Activated naive CD8-positive, alpha-beta T cell (primary cell): ENCODE measurements around the gene PHF21B.

ENCODE experiments used
- H3K27ac Mint-ChIP-seq: one replicate; pipeline ENCODE4 v1.8.0; 2021; ENCODE audit warnings: mixed read lengths
- H3K27me3 Mint-ChIP-seq: one replicate; pipeline ENCODE4 v1.8.0; 2021; ENCODE audit warnings: mixed read lengths
- H3K36me3 Mint-ChIP-seq: one replicate; pipeline ENCODE4 v1.8.0; 2021; ENCODE audit warnings: mixed read lengths
- H3K4me1 Mint-ChIP-seq: one replicate; pipeline ENCODE4 v1.8.0; 2021; ENCODE audit warnings: low read depth, mixed read lengths
- H3K4me3 Mint-ChIP-seq: one replicate; pipeline ENCODE4 v1.8.0; 2021; ENCODE audit warnings: mild to moderate bottlenecking, mixed read lengths
- H3K9me3 Mint-ChIP-seq: one replicate; pipeline ENCODE4 v1.8.0; 2021; ENCODE audit warnings: low read depth, mixed read lengths

Gene PHF21B

DNA sequence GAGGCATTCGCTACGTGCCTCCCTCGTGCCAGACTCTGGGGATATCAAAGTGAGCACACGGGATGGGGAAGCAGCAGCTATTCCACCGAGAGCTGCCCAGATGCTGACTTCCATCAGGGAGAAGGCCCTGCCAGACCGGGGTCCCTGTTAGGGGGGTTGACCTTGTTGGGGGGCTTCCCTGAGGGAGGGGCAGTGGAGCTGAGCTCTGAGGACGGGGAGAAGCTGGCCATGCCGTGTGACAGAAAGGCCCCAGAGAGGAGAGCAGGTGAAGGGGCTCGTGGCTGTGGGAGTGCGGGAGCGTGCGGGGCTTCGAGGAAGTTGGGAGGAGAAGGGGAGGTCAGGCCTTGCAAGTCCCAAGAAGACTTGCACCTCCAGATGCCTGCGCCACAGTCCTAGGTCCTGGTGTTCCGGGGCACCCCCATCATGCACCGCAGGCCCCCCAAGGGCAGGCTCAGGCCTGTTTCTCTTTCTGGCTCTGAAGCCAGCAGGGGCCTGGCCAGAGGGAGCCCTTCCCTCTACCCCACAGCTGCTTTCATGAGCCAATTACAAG lies 163.0 kb downstream of the PHF21B start:
- Mint-ChIP-seq H3K4me1 (no peaks in the 10 kb centered on the region), H3K9me3 (no peaks in the 10 kb centered on the region), H3K27me3 (no peaks in the 10 kb centered on the region), H3K36me3 (no peaks in the 10 kb centered on the region), H3K4me3 (no peak overlapping the region), H3K27ac (no peak overlapping the region)

DNA sequence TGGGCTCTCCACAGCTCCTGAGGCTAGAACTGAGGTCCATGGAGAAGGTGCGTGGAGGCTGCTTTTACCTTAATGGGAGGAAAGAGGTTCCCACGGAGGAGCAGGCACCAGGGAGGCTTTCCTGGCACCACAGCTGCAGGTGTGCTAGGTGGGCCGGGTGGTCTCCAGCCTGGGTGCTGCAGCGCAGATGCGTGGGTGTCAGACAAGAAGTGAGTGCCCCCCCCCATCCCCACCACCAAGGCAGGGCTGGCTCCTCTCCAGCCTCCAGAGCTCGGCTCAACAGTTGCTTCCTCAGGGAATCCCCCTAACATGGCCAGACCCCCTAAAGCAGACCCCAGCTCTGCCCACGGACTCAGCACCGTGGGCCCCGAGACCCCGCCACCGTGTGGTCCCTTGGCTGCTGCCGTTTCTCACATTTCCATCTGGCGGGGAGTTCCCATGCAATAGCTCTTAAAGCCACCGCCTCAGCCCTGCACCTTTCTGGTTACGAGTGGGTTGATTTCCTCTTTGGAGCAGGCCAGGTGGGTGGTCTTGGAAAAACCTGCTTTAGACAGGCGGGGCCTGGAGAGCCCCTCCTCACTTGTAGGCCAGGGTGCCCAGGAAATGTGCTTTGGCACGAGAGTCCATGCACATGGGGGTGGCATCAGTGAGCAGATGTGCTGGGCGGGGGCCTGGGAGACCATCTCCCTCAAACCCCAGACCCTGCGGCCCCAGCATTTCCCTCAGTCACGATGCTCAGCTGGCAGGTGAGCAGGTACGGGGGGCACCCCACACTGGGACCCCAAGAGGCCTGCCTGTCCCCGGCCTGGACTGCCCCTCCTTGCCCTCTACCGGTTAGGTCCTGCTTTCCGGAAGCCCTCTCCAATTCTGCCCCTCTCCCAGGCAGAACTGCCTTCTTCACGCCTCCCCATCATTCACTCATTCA lies 163.7 kb downstream of the PHF21B start:
- Mint-ChIP-seq H3K9me3 (no peaks in the 10 kb centered on the region), H3K4me3 (no peak overlapping the region), H3K4me1 (no peaks in the 10 kb centered on the region), H3K27me3 (no peaks in the 10 kb centered on the region), H3K36me3 (no peaks in the 10 kb centered on the region), H3K27ac (no peak overlapping the region)

- no peak overlapping the region for H3K27ac Mint-ChIP-seq
These were observed 164.6 kb downstream of the PHF21B start for GRCh38 chr22:44845191-44845590.

GRCh38 chr22:44842417-44842816 lies 167.4 kb downstream of the PHF21B start:
- H3K27ac Mint-ChIP-seq, result no peak overlapping the region
- no peaks in the 10 kb centered on the region for H3K9me3 Mint-ChIP-seq
- no peaks in the 10 kb centered on the region for H3K27me3 Mint-ChIP-seq
- no peak overlapping the region for H3K4me3 Mint-ChIP-seq
- H3K4me1 Mint-ChIP-seq, result no peaks in the 10 kb centered on the region
- H3K36me3 Mint-ChIP-seq, result no peaks in the 10 kb centered on the region

More at GRCh38 chr22:44845191-44845590, 164.6 kb downstream of the PHF21B start:
- H3K4me3 Mint-ChIP-seq, result no peak overlapping the region
- H3K27me3 Mint-ChIP-seq, result no peaks in the 10 kb centered on the region
- no peaks in the 10 kb centered on the region for H3K4me1 Mint-ChIP-seq
- H3K36me3 Mint-ChIP-seq, result no peaks in the 10 kb centered on the region
- no peaks in the 10 kb centered on the region for H3K9me3 Mint-ChIP-seq

DNA sequence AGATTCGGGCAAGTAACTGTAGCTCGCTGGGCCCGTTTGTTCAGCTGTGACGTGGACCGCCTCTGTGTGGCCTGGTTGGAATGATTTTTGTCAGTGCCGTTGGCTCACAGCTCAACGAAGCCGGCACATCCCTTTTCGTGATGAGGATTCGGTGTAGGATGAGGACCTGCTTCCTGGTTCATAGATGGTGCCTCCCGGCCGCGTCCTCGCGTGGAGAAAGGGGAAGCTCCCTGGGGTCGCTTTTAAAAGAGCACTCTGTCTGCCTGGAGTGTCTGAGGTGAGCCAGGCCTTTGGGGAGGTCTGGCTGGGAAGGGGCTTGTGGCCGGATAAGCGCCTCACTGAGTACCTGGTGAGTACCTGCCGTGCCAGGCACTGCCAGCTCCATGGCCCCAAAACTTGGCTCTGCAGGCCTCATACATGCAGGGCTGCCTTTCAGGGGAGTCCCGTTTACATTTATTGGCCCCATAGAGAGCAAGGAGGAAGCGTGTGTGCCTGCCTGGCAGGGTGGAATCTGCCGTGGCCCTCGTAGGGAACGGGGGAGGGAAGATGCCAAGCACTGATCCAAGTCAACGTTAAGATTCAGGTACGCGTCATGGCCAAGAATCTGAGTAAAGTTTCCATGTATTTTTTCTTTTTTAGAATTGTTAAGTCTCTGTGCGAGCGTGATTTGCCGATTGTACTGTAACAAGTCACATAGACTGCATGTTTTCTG lies 169.0 kb downstream of the PHF21B start:
- peaks cover under 1% of the 10 kb centered on the region for H3K27me3 Mint-ChIP-seq
- H3K27ac Mint-ChIP-seq, result no peak overlapping the region
- H3K4me3 Mint-ChIP-seq, result no peak overlapping the region
- peaks cover 2% of the 10 kb centered on the region for H3K36me3 Mint-ChIP-seq
- no peaks in the 10 kb centered on the region for H3K4me1 Mint-ChIP-seq
- peaks cover 1% of the 10 kb centered on the region for H3K9me3 Mint-ChIP-seq

DNA sequence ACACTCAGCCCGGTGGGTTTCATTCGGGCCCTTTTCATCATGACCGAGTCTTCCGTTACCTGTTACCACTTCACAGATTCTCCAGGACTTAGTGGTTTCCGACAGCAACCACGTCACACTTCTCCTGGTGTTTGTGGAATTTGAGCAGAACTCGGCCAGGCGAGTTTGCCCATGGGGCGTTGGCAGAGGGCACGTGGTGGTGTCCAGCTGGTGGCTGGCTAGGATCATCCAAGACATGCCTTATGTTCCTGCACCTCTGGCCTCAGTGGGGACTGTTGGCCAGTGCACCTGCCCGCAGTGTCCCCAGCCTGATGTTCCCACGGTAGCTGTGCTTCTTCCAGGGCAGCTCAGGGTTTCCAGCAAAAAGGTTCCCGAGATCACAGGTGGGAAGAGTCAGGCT lies 170.1 kb downstream of the PHF21B start:
- Mint-ChIP-seq H3K27me3 (peaks cover 2% of the 10 kb centered on the region), H3K4me3 (no peak overlapping the region), H3K27ac (no peak overlapping the region), H3K36me3 (peaks cover 3% of the 10 kb centered on the region), H3K9me3 (peaks cover 3% of the 10 kb centered on the region), H3K4me1 (no peaks in the 10 kb centered on the region)

- H3K9me3 Mint-ChIP-seq, result peaks cover 3% of the 10 kb centered on the region
- H3K4me1 Mint-ChIP-seq, result no peaks in the 10 kb centered on the region
- peaks cover 3% of the 10 kb centered on the region for H3K36me3 Mint-ChIP-seq
- no peak overlapping the region for H3K4me3 Mint-ChIP-seq
- peaks cover 2% of the 10 kb centered on the region for H3K27me3 Mint-ChIP-seq
- no peak overlapping the region for H3K27ac Mint-ChIP-seq
These were observed 170.7 kb downstream of the PHF21B start for GRCh38 chr22:44839061-44839460.

- Mint-ChIP-seq H3K4me1 (no peaks in the 10 kb centered on the region), H3K36me3 (peaks cover 4% of the 10 kb centered on the region), H3K27ac (no peak overlapping the region)
These were observed 171.3 kb downstream of the PHF21B start for GRCh38 chr22:44838316-44839016.

GRCh38 chr22:44837481-44837880 lies 172.3 kb downstream of the PHF21B start:
- no peak overlapping the region for H3K27ac Mint-ChIP-seq
- H3K9me3 Mint-ChIP-seq, result peaks cover 3% of the 10 kb centered on the region
- H3K36me3 Mint-ChIP-seq, result peaks cover 4% of the 10 kb centered on the region
- H3K4me1 Mint-ChIP-seq, result no peaks in the 10 kb centered on the region
- no peak overlapping the region for H3K4me3 Mint-ChIP-seq
- peaks cover 2% of the 10 kb centered on the region for H3K27me3 Mint-ChIP-seq

More at GRCh38 chr22:44838316-44839016, 171.3 kb downstream of the PHF21B start:
- Mint-ChIP-seq H3K9me3 (peaks cover 3% of the 10 kb centered on the region), H3K4me3 (no peak overlapping the region), H3K27me3 (peaks cover 2% of the 10 kb centered on the region)

GRCh38 chr22:44834065-44834464 lies 175.7 kb downstream of the PHF21B start:
- Mint-ChIP-seq H3K9me3 (peaks cover 3% of the 10 kb centered on the region), H3K4me1 (no peaks in the 10 kb centered on the region), H3K4me3 (no peak overlapping the region), H3K36me3 (peaks cover 4% of the 10 kb centered on the region), H3K27me3 (peaks cover 2% of the 10 kb centered on the region), H3K27ac (no peak overlapping the region)

GRCh38 chr22:44831885-44832284 lies 177.9 kb downstream of the PHF21B start:
- peaks cover 4% of the 10 kb centered on the region for H3K36me3 Mint-ChIP-seq
- no peak overlapping the region for H3K27ac Mint-ChIP-seq
- no peak overlapping the region for H3K4me3 Mint-ChIP-seq
- H3K9me3 Mint-ChIP-seq, result peaks cover 3% of the 10 kb centered on the region
- peaks cover 4% of the 10 kb centered on the region for H3K27me3 Mint-ChIP-seq
- no peaks in the 10 kb centered on the region for H3K4me1 Mint-ChIP-seq
